Measurements from ENCODE around the gene OXER1.

GRCh38 chr2:42788478-42788793 is 24.5 kb upstream of the OXER1 start:
- TF ChIP-seq CTCF (IDR thresholded peaks at IDR 0.05) (no peak), POLR2A (IDR thresholded peaks at IDR 0.05) (no peak)

Data from thyroid gland (tissue), 4 donors.